Astrocyte (in vitro differentiated cells and primary cell): ENCODE results near the gene INSM1. TPM values are rescaled to one million over a fixed set of nuclear protein-coding genes. Genes with fewer than 3 reads are reported as not detected.

ENCODE experiments used
- DNase-seq: peaks from one replicate; pipeline ENCODE4 v3.0.0-alpha.2; 2010; ENCODE audit warnings: low read depth
- FAIRE-seq: peaks from 2 replicates; lab custom pipeline; 2011; peaks lifted over from hg19 to GRCh38; lab: Jason Lieb, UNC
- H2AFZ ChIP-seq: 2 replicates; pipeline ENCODE4 v1.6.0; 2012; ENCODE audit warnings: low read depth, low read length, inconsistent platforms
- H3K27ac ChIP-seq: 2 replicates; pipeline ENCODE4 v1.5.1; 2011; ENCODE audit warnings: low read depth, low read length, inconsistent platforms
- H3K27me3 ChIP-seq: 2 replicates; pipeline ENCODE4 v1.6.0; 2011; ENCODE audit warnings: low read length, inconsistent platforms; ENCODE audit not compliant: insufficient read depth
- H3K36me3 ChIP-seq: 2 replicates; pipeline ENCODE4 v1.5.1; 2011; ENCODE audit warnings: low read length, inconsistent platforms; ENCODE audit not compliant: insufficient read depth
- H3K4me1 ChIP-seq: 2 replicates; pipeline ENCODE4 v1.5.1; 2011; ENCODE audit warnings: low read length, inconsistent platforms; ENCODE audit not compliant: insufficient read depth
- H3K4me2 ChIP-seq: 2 replicates; pipeline ENCODE4 v1.6.0; 2012; ENCODE audit warnings: low read length, inconsistent platforms
- H3K4me3 ChIP-seq: 2 replicates; pipeline ENCODE4 v1.5.1; 2011; ENCODE audit warnings: low read depth, mild to moderate bottlenecking, low read length, inconsistent platforms; ENCODE audit not compliant: insufficient read depth
- H3K79me2 ChIP-seq: 2 replicates; pipeline ENCODE4 v1.6.0; 2012; ENCODE audit warnings: mild to moderate bottlenecking, low read length, inconsistent platforms; ENCODE audit not compliant: insufficient read depth
- H3K9ac ChIP-seq: 2 replicates; pipeline ENCODE4 v1.6.0; 2012; ENCODE audit warnings: mild to moderate bottlenecking, low read length, inconsistent platforms
- H3K9me3 ChIP-seq: 2 replicates; pipeline ENCODE4 v1.5.1; 2012; ENCODE audit warnings: low read depth, mild to moderate bottlenecking, low read length, inconsistent platforms; ENCODE audit not compliant: insufficient read depth
- H4K20me1 ChIP-seq: 2 replicates; pipeline ENCODE4 v1.6.0; 2012; ENCODE audit warnings: low read length, inconsistent platforms; ENCODE audit not compliant: insufficient read depth
- H3K27ac Mint-ChIP-seq: one replicate; pipeline ENCODE4 v1.8.0; 2021; ENCODE audit warnings: mild to moderate bottlenecking, mixed read lengths; ENCODE audit not compliant: unreplicated experiment
- H3K27me3 Mint-ChIP-seq: one replicate; pipeline ENCODE4 v1.8.0; 2021; ENCODE audit warnings: low read depth, mixed read lengths; ENCODE audit not compliant: unreplicated experiment
- H3K36me3 Mint-ChIP-seq: one replicate; pipeline ENCODE4 v1.8.0; 2021; ENCODE audit warnings: low read depth, mixed read lengths; ENCODE audit not compliant: unreplicated experiment
- H3K4me1 Mint-ChIP-seq: one replicate; pipeline ENCODE4 v1.8.0; 2021; ENCODE audit warnings: low read depth, mixed read lengths; ENCODE audit not compliant: unreplicated experiment
- H3K4me3 Mint-ChIP-seq: one replicate; pipeline ENCODE4 v1.8.0; 2021; ENCODE audit warnings: mild to moderate bottlenecking, moderate library complexity, mixed read lengths; ENCODE audit not compliant: unreplicated experiment
- H3K9me3 Mint-ChIP-seq: one replicate; pipeline ENCODE4 v1.8.0; 2021; ENCODE audit warnings: mild to moderate bottlenecking, mixed read lengths; ENCODE audit not compliant: unreplicated experiment
- CTCF ChIP-seq: IDR thresholded peaks from 2 replicates; pipeline ENCODE4 v1.5.1; 2011; ENCODE audit warnings: low read depth, mild to moderate bottlenecking, inconsistent platforms, low read length, moderate library complexity; ENCODE audit not compliant: insufficient read depth
- EZH2 ChIP-seq: IDR thresholded peaks from 2 replicates; pipeline ENCODE4 v1.6.1; 2012; ENCODE audit warnings: mild to moderate bottlenecking, low read length, inconsistent platforms; ENCODE audit not compliant: insufficient read depth
- total RNA-seq: library from RNA; stranded (reverse); gene quantifications from 2 replicates; pipeline ENCODE4 v1.2.1, GENCODE V29; 2021

The INSM1 gene
- total RNA-seq, 1 donor from 2014 or later: 0.09 TPM

- Histone ChIP-seq H3K27me3 (no peaks in the 10 kb centered on the region), H4K20me1 (no peaks in the 10 kb centered on the region), H3K79me2 (no peaks in the 10 kb centered on the region), H3K36me3 (no peaks in the 10 kb centered on the region), H3K4me1 (no peaks in the 10 kb centered on the region), H3K4me3 (no peak overlapping the region), H3K27ac (no peak overlapping the region), H3K9me3 (no peaks in the 10 kb centered on the region), H2AFZ (no peak overlapping the region), H3K4me2 (no peak overlapping the region), H3K9ac (no peak overlapping the region)
- H3K36me3 Mint-ChIP-seq: no peaks in the 10 kb centered on the region
- H3K4me1 Mint-ChIP-seq: no peaks in the 10 kb centered on the region
- no peak overlapping the region for H3K4me3 Mint-ChIP-seq
- FAIRE-seq: no peak
- no peak for DNase-seq
- no peak overlapping the region for H3K27ac Mint-ChIP-seq
- no peaks in the 10 kb centered on the region for H3K9me3 Mint-ChIP-seq
- H3K27me3 Mint-ChIP-seq: peaks cover 15% of the 10 kb centered on the region
- TF ChIP-seq EZH2: no peak
- no peak for TF ChIP-seq CTCF
Measured at GRCh38 chr20:20341371-20341770, 26.5 kb upstream of the INSM1 start.

- Histone ChIP-seq H3K9me3 (no peaks in the 10 kb centered on the region), H3K4me3 (no peak overlapping the region), H3K27me3 (no peaks in the 10 kb centered on the region), H3K36me3 (no peaks in the 10 kb centered on the region), H4K20me1 (no peaks in the 10 kb centered on the region), H3K4me2 (no peak overlapping the region), H3K27ac (no peak overlapping the region), H2AFZ (no peak overlapping the region), H3K9ac (no peak overlapping the region), H3K4me1 (no peaks in the 10 kb centered on the region), H3K79me2 (no peaks in the 10 kb centered on the region)
- TF ChIP-seq EZH2 (no peak), CTCF (no peak)
- Mint-ChIP-seq H3K4me3 (no peak overlapping the region), H3K4me1 (no peaks in the 10 kb centered on the region), H3K27me3 (peaks cover 15% of the 10 kb centered on the region), H3K36me3 (no peaks in the 10 kb centered on the region), H3K27ac (no peak overlapping the region), H3K9me3 (no peaks in the 10 kb centered on the region)
- no peak for DNase-seq
- FAIRE-seq: no peak
Measured at GRCh38 chr20:20342066-20342465, 25.8 kb upstream of the INSM1 start.

- no peaks in the 10 kb centered on the region for H3K9me3 Mint-ChIP-seq
- Histone ChIP-seq H3K27ac (no peak overlapping the region), H3K4me2 (no peak overlapping the region), H3K4me1 (no peaks in the 10 kb centered on the region), H3K9me3 (no peaks in the 10 kb centered on the region), H3K36me3 (no peaks in the 10 kb centered on the region), H4K20me1 (no peaks in the 10 kb centered on the region), H3K79me2 (no peaks in the 10 kb centered on the region), H3K27me3 (no peaks in the 10 kb centered on the region), H2AFZ (no peak overlapping the region), H3K9ac (no peak overlapping the region), H3K4me3 (no peak overlapping the region)
- H3K4me3 Mint-ChIP-seq: no peak overlapping the region
- H3K27ac Mint-ChIP-seq: no peak overlapping the region
- DNase-seq (no peak), FAIRE-seq (no peak)
- H3K36me3 Mint-ChIP-seq: no peaks in the 10 kb centered on the region
- no peak for TF ChIP-seq EZH2
- no peak for TF ChIP-seq CTCF
- peaks cover 11% of the 10 kb centered on the region for H3K27me3 Mint-ChIP-seq
- H3K4me1 Mint-ChIP-seq: no peaks in the 10 kb centered on the region
Measured at GRCh38 chr20:20343932-20344331, 24.0 kb upstream of the INSM1 start.
